ENCODE data around the gene WDR46. TPM values are rescaled to one million over a fixed set of nuclear protein-coding genes. Genes with fewer than 3 reads are reported as not detected.
A peak's percentile ranks its signal among the peaks of the same experiment; 100 is the strongest.

WDR46 gene
- total RNA-seq, 1 donor from 2014 or later = 117 TPM

- Mint-ChIP-seq H3K36me3 (ENCODE audit: low read depth) (peaks cover 24% of the 10 kb centered on the region), H3K4me3 (peak overlapping the region; percentile 91), H3K9me3 (no peaks in the 10 kb centered on the region), H3K4me1 (peaks cover 28% of the 10 kb centered on the region), H3K27ac (peak overlapping the region; percentile 91), H3K27me3 (no peaks in the 10 kb centered on the region)
- no peak for TF ChIP-seq CTCF (IDR thresholded peaks at IDR 0.05)
- POLR2A ChIA-PET = interaction anchor here (0.6 to 5.5 kb wide), 27 partner anchors 10 to 1059 kb away, joined by 3 to 55 read pairs (median 10); partner anchors contain the start of genes B3GALT4, HLA-DPA1, HLA-DPB1 and HSD17B8
- CTCF ChIA-PET = interaction anchor here (0.8 to 2.5 kb wide), 30 partner anchors 20 to 354 kb away, joined by 3 to 29 read pairs (median 5); partner anchors contain the start of genes B3GALT4, RING1, RPS18 and VPS52
- DNase-seq (no peak), ATAC-seq (ENCODE audit: low read depth) (peak; percentile 4)
- intact Hi-C loops (cut with micrococcal nuclease) = loop anchor here (1.0 to 2.0 kb wide), 8 partner anchors 40 to 364 kb away; partner anchors contain the start of genes PFDN6 and WDR46
Observed at GRCh38 chr6:33248643-33248931, 40.5 kb downstream of the WDR46 start.

GRCh38 chr6:33247977-33248642 lies 40.9 kb downstream of the WDR46 start:
- H3K4me3 Mint-ChIP-seq = peak overlapping the region; percentile 91
- ATAC-seq (ENCODE audit: low read depth) (peak; percentile 48), DNase-seq (peak; percentile 86)
- H3K4me1 Mint-ChIP-seq = peaks cover 28% of the 10 kb centered on the region
- TF ChIP-seq CTCF (IDR thresholded peaks at IDR 0.05) = peak; percentile 53
- CTCF ChIA-PET = interaction anchor here (0.6 to 2.5 kb wide), 33 partner anchors 10 to 354 kb away, joined by 3 to 29 read pairs (median 4); partner anchors contain the start of genes B3GALT4, HSD17B8, RING1 and RPS18
- H3K27ac Mint-ChIP-seq = peak overlapping the region; percentile 91
- H3K27me3 Mint-ChIP-seq = peaks cover 2% of the 10 kb centered on the region
- intact Hi-C loops (cut with micrococcal nuclease) = loop anchor here (1.0 to 2.0 kb wide), 8 partner anchors 41 to 363 kb away; partner anchors contain the start of genes PFDN6 and WDR46
- peaks cover 24% of the 10 kb centered on the region for H3K36me3 Mint-ChIP-seq (ENCODE audit: low read depth)
- no peaks in the 10 kb centered on the region for H3K9me3 Mint-ChIP-seq
- POLR2A ChIA-PET = interaction anchor here (0.6 to 5.5 kb wide), 29 partner anchors 9 to 362 kb away, joined by 3 to 55 read pairs (median 8); partner anchors contain the start of genes B3GALT4, HLA-DPA1, HLA-DPB1 and HSD17B8

- POLR2A ChIA-PET = no interaction called here
- CTCF ChIA-PET = no interaction called here
Observed at GRCh38 chr6:33243476-33243875, 45.6 kb downstream of the WDR46 start.

GRCh38 chr6:33241968-33242367 lies 47.1 kb downstream of the WDR46 start:
- CTCF ChIA-PET = no interaction called here
- peaks cover 6% of the 10 kb centered on the region for H3K27me3 Mint-ChIP-seq
- POLR2A ChIA-PET = no interaction called here
- peaks cover 3% of the 10 kb centered on the region for H3K4me1 Mint-ChIP-seq
- ATAC-seq (ENCODE audit: low read depth) = no peak
- no peak overlapping the region for H3K27ac Mint-ChIP-seq
- H3K36me3 Mint-ChIP-seq (ENCODE audit: low read depth) = no peaks in the 10 kb centered on the region
- intact Hi-C loops (cut with micrococcal nuclease) = no loop called here
- H3K9me3 Mint-ChIP-seq = no peaks in the 10 kb centered on the region
- TF ChIP-seq CTCF (IDR thresholded peaks at IDR 0.05) = no peak
- DNase-seq = no peak
- H3K4me3 Mint-ChIP-seq = no peak overlapping the region

More at GRCh38 chr6:33243476-33243875, 45.6 kb downstream of the WDR46 start:
- TF ChIP-seq CTCF (IDR thresholded peaks at IDR 0.05) = no peak
- Mint-ChIP-seq H3K27ac (no peak overlapping the region), H3K4me3 (no peak overlapping the region), H3K36me3 (ENCODE audit: low read depth) (no peaks in the 10 kb centered on the region), H3K27me3 (peaks cover 4% of the 10 kb centered on the region), H3K4me1 (peaks cover 10% of the 10 kb centered on the region), H3K9me3 (no peaks in the 10 kb centered on the region)
- DNase-seq (no peak), ATAC-seq (ENCODE audit: low read depth) (no peak)
- intact Hi-C loops (cut with micrococcal nuclease) = no loop called here

GRCh38 chr6:33237741-33238140 lies 51.3 kb downstream of the WDR46 start:
- POLR2A ChIA-PET = interaction anchor here (0.6 to 2.2 kb wide), 2 partner anchors 11 to 1040 kb away, joined by 3 to 8 read pairs; no protein-coding TSS in a partner anchor
- TF ChIP-seq CTCF (IDR thresholded peaks at IDR 0.05) = no peak
- no peak for DNase-seq
- Mint-ChIP-seq H3K27ac (no peak overlapping the region), H3K9me3 (no peaks in the 10 kb centered on the region), H3K4me1 (peaks cover 3% of the 10 kb centered on the region), H3K36me3 (ENCODE audit: low read depth) (no peaks in the 10 kb centered on the region), H3K27me3 (peaks cover 25% of the 10 kb centered on the region), H3K4me3 (no peak overlapping the region)
- CTCF ChIA-PET = no interaction called here
- intact Hi-C loops (cut with micrococcal nuclease) = no loop called here
- no peak for ATAC-seq (ENCODE audit: low read depth)
